ENCODE data around the gene DIP2A. TPM values are rescaled to one million over a fixed set of nuclear protein-coding genes. Genes with fewer than 3 reads are reported as not detected.

Gene DIP2A
- polyA plus RNA-seq, 1 donor from 2014 or later = 45.0 TPM

DNA sequence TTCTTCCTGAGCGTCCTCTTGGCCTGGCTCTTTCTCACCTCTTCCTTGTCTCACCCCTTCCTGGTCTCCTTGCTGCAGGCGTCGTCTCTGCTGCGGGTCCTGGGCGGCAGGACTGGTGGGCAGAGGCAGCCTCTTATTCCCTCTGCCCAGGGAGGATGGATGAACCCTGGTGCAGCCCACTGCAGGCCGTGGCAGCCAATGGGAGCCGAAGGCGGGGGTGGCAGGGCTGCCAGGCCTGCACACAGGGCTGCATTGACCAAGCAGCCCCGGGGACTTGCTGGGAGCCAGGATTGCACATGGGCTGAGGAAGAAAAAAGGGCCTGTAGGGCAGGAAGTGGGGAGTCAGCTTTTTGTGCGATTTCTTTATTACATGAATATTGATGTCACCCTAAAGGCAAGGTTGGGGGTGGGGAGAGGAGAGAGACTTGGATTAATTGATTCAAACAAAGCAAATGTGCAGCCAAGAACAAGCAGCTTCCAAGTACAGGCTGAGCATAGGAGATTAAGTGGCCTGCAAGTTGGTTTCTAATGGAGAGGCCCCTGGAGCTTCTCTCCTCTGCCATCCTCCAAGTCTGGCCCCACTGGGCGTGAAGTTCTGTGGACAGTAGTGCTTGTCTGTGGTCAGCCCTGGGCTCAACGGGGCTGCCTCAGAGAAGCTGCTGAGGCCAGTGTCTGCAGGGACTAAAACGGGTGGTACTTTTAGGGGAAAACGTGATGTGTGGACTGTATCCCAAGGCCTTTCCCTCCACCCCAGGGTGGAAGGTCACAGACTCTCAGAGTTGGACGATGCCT lies 146.5 kb downstream of the DIP2A start, which contains the start of gene S100B:
Gene S100B, minus strand, starts transcription at position 108 of the 792 bp plus-strand sequence. CDS start 2,667 bp downstream, outside the sequence.
- no peak for TF ChIP-seq SMC3 (conservative IDR thresholded peaks at IDR 0.05; ENCODE audit: poor library complexity)
- Histone ChIP-seq H3K27ac (ENCODE audit: low read length) (no peak within 1 kb of the TSS), H3K9ac (ENCODE audit: low read length) (no peak within 1 kb of the TSS)

DNA sequence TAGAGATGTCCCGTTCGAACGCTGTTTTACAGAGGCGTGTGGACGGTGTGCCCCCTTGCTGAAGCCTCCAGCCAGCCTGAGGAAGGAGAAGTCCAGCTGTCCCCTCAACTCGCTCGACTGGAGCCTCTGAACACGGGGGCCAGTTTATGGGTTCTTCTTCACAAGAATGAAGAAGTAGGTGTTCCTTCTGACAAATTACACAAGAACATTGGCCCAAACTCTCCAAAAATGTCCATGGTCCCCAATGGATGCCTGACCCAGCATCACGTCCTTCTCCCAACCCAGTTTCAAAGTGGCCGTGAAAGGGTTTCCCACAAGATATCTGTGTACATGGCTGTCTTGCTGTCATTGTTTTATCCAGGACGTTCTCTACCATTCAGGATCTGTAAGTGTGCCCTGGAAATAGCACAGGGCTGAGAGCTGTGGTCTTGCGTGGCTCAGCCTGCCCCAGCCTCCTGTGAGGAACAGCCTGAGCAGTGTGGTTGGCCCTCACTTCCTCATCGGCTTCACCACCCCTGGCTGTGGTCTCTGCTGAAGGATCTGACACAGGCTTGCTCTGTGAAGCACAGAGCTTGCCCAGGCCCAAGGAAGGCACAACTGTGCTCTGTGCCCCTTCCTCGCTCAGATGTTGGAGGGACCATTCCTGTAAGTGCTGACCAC lies 147.2 kb downstream of the DIP2A start:
- H2AFZ ChIP-seq (ENCODE audit: low read depth, low read length) = no peak overlapping the region
- no peak overlapping the region for H3K27ac ChIP-seq (ENCODE audit: low read length)
- no peaks in the 10 kb centered on the region for H4K20me1 ChIP-seq (ENCODE audit: insufficient read depth)
- no peaks in the 10 kb centered on the region for H3K9me3 ChIP-seq (ENCODE audit: low read length)
- no peaks in the 10 kb centered on the region for H3K9me2 ChIP-seq (ENCODE audit: insufficient read depth, low read length)
- H3K27me3 ChIP-seq (ENCODE audit: insufficient read depth, low read depth, low read length) = no peaks in the 10 kb centered on the region
- no peak overlapping the region for H3K9ac ChIP-seq (ENCODE audit: low read length)
- H3K4me3 ChIP-seq (ENCODE audit: low read length) = no peak overlapping the region
- H3K4me2 ChIP-seq (ENCODE audit: low read length) = no peak overlapping the region
- no peak for TF ChIP-seq POLR2AphosphoS5 (IDR thresholded peaks at IDR 0.05)
- no peak for TF ChIP-seq MXI1 (conservative IDR thresholded peaks at IDR 0.05; ENCODE audit: poor library complexity, severe bottlenecking)
- TF ChIP-seq, protein P1, sequence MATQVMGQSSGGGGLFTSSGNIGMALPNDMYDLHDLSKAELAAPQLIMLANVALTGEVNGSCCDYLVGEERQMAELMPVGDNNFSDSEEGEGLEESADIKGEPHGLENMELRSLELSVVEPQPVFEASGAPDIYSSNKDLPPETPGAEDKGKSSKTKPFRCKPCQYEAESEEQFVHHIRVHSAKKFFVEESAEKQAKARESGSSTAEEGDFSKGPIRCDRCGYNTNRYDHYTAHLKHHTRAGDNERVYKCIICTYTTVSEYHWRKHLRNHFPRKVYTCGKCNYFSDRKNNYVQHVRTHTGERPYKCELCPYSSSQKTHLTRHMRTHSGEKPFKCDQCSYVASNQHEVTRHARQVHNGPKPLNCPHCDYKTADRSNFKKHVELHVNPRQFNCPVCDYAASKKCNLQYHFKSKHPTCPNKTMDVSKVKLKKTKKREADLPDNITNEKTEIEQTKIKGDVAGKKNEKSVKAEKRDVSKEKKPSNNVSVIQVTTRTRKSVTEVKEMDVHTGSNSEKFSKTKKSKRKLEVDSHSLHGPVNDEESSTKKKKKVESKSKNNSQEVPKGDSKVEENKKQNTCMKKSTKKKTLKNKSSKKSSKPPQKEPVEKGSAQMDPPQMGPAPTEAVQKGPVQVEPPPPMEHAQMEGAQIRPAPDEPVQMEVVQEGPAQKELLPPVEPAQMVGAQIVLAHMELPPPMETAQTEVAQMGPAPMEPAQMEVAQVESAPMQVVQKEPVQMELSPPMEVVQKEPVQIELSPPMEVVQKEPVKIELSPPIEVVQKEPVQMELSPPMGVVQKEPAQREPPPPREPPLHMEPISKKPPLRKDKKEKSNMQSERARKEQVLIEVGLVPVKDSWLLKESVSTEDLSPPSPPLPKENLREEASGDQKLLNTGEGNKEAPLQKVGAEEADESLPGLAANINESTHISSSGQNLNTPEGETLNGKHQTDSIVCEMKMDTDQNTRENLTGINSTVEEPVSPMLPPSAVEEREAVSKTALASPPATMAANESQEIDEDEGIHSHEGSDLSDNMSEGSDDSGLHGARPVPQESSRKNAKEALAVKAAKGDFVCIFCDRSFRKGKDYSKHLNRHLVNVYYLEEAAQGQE (IDR thresholded peaks at IDR 0.05; ENCODE audit: borderline replicate concordance) = no peak
- TF ChIP-seq, protein P2, sequence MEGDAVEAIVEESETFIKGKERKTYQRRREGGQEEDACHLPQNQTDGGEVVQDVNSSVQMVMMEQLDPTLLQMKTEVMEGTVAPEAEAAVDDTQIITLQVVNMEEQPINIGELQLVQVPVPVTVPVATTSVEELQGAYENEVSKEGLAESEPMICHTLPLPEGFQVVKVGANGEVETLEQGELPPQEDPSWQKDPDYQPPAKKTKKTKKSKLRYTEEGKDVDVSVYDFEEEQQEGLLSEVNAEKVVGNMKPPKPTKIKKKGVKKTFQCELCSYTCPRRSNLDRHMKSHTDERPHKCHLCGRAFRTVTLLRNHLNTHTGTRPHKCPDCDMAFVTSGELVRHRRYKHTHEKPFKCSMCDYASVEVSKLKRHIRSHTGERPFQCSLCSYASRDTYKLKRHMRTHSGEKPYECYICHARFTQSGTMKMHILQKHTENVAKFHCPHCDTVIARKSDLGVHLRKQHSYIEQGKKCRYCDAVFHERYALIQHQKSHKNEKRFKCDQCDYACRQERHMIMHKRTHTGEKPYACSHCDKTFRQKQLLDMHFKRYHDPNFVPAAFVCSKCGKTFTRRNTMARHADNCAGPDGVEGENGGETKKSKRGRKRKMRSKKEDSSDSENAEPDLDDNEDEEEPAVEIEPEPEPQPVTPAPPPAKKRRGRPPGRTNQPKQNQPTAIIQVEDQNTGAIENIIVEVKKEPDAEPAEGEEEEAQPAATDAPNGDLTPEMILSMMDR (IDR thresholded peaks at IDR 0.05; ENCODE audit: poor library complexity, severe bottlenecking) = no peak
- TF ChIP-seq RAD21 (conservative IDR thresholded peaks at IDR 0.05) = no peak
- no peak for TF ChIP-seq EZH2 (IDR thresholded peaks at IDR 0.05; ENCODE audit: borderline replicate concordance, insufficient read depth, low read length, poor library complexity, severe bottlenecking)
- no peak for TF ChIP-seq TAF1 (IDR thresholded peaks at IDR 0.05; ENCODE audit: low read depth)
- TF ChIP-seq SMC3 (conservative IDR thresholded peaks at IDR 0.05; ENCODE audit: poor library complexity) = no peak
- no peak for TF ChIP-seq EP300 (conservative IDR thresholded peaks at IDR 0.05; ENCODE audit: poor library complexity, severe bottlenecking)
- H3F3A ChIP-seq (ENCODE audit: insufficient read depth, low read length, poor library complexity, severe bottlenecking) = no peaks in the 10 kb centered on the region
- no peaks in the 10 kb centered on the region for H3K36me3 ChIP-seq (ENCODE audit: insufficient read depth, low read length)
- H3K79me2 ChIP-seq (replicated peaks; ENCODE audit: insufficient read depth, low read length) = no peaks in the 10 kb centered on the region

More for the DNA sequence above, 146.5 kb downstream of the DIP2A start, which contains the start of gene S100B:
- Histone ChIP-seq H2AFZ (ENCODE audit: low read depth, low read length) (no peak within 1 kb of the TSS), H4K20me1 (ENCODE audit: insufficient read depth) (no peaks in the 10 kb centered on the region), H3K9me3 (ENCODE audit: low read length) (no peaks in the 10 kb centered on the region), H3K79me2 (replicated peaks; ENCODE audit: insufficient read depth, low read length) (no peaks in the 10 kb centered on the region), H3K27me3 (ENCODE audit: insufficient read depth, low read depth, low read length) (no peaks in the 10 kb centered on the region), H3K9me2 (ENCODE audit: insufficient read depth, low read length) (no peaks in the 10 kb centered on the region), H3K36me3 (ENCODE audit: insufficient read depth, low read length) (no peaks in the 10 kb centered on the region), H3K4me2 (ENCODE audit: low read length) (no peak within 1 kb of the TSS), H3F3A (ENCODE audit: insufficient read depth, low read length, poor library complexity, severe bottlenecking) (no peaks in the 10 kb centered on the region), H3K4me3 (ENCODE audit: low read length) (no peak within 1 kb of the TSS)
